Fibroblast of pulmonary artery (primary cell): ENCODE measurements around the gene TYW5.

ENCODE experiments used
- DNase-seq: peaks from one replicate; pipeline ENCODE4 v3.0.0-alpha.2; 2010; ENCODE audit warnings: low read depth
- H3K4me3 ChIP-seq: replicated peaks from 2 replicates; pipeline ENCODE4 v1.5.1; 2011; ENCODE audit warnings: low read depth, mild to moderate bottlenecking, control low read depth, low read length, moderate library complexity
- CTCF ChIP-seq: IDR thresholded peaks from 2 replicates; pipeline ENCODE4 v1.5.1; 2011; ENCODE audit warnings: mild to moderate bottlenecking, control low read depth, low read length, inconsistent platforms; ENCODE audit errors: missing control alignments

Gene TYW5

GRCh38 chr2:199994371-199994770 is 39.1 kb upstream of the TYW5 start:
- H3K4me3 ChIP-seq, result no peak overlapping the region
- no peak for TF ChIP-seq CTCF
- no peak for DNase-seq

- no peak for TF ChIP-seq CTCF
- no peak overlapping the region for H3K4me3 ChIP-seq
- DNase-seq, result no peak
These were observed 37.0 kb upstream of the TYW5 start for GRCh38 chr2:199992296-199992695.

- DNase-seq, result no peak
- no peak for TF ChIP-seq CTCF
- H3K4me3 ChIP-seq, result no peak overlapping the region
These were observed 36.4 kb upstream of the TYW5 start for GRCh38 chr2:199991691-199992090.

GRCh38 chr2:199989822-199990221 is 34.5 kb upstream of the TYW5 start:
- no peak for DNase-seq
- H3K4me3 ChIP-seq, result no peak overlapping the region

GRCh38 chr2:199988151-199988550 is 32.9 kb upstream of the TYW5 start:
- DNase-seq, result peak; percentile 59
- peak overlapping the region; percentile 4 for H3K4me3 ChIP-seq
- TF ChIP-seq CTCF, result no peak

More at GRCh38 chr2:199989822-199990221, 34.5 kb upstream of the TYW5 start:
- no peak for TF ChIP-seq CTCF

GRCh38 chr2:199987586-199987985 is 32.3 kb upstream of the TYW5 start:
- DNase-seq, result no peak
- no peak overlapping the region for H3K4me3 ChIP-seq
- no peak for TF ChIP-seq CTCF

- peak; percentile 72 for DNase-seq
- TF ChIP-seq CTCF, result peak; percentile 77
- H3K4me3 ChIP-seq, result no peak overlapping the region
These were observed 30.4 kb upstream of the TYW5 start for GRCh38 chr2:199985625-199986207.
